ENCODE data around the gene ASB10. TPM values are rescaled to one million over a fixed set of nuclear protein-coding genes. Genes with fewer than 3 reads are reported as not detected.

Gene ASB10
- total RNA-seq (2022; extraction: Qiagen RNA extraction): not detected in 5 replicates

GRCh38 chr7:151186640-151187408 lies at the start of gene ASB10:
TSS of gene ASB10 (minus strand) at chr7:151187250. CDS start at chr7:151187130, 120 bp downstream.

GRCh38 chr7:151232091-151232916 lies 45.3 kb upstream of the ASB10 start, which contains the start of gene CHPF2:
TSS of gene CHPF2 (plus strand) at chr7:151232483. CDS start at chr7:151234012, 1,529 bp downstream.

GRCh38 chr7:151226875-151227782 lies 40.1 kb upstream of the ASB10 start, which contains the start of gene ABCF2:
TSS of gene ABCF2 (minus strand) at chr7:151227205. CDS start at chr7:151226458, 747 bp downstream.

GRCh38 chr7:151210087-151210854 lies 23.2 kb upstream of the ASB10 start, which contains the start of gene H2BK1:
TSS of gene H2BK1 (minus strand) at chr7:151210488. CDS start at chr7:151210318, 170 bp downstream.

GRCh38 chr7:151167197-151167961 lies 19.7 kb downstream of the ASB10 start, which contains the start of gene GBX1:
TSS of gene GBX1 (minus strand) at chr7:151167694. CDS start at chr7:151167548, 146 bp downstream.

Other genes starting within 250 kb of the ASB10 start
- 3.9 to 6.3 TPM (median 5.7 TPM) in 5 replicates for gene KCNH2, start 208.9 kb downstream of the ASB10 start, total RNA-seq (2022; extraction: Qiagen RNA extraction)
- gene NOS3, start 196.2 kb downstream of the ASB10 start, total RNA-seq (2022; extraction: Qiagen RNA extraction): 0.22 to 0.70 TPM (median 0.42 TPM) in 5 replicates
- gene ATG9B, start 162.8 kb downstream of the ASB10 start, total RNA-seq (2022; extraction: Qiagen RNA extraction): 0.39 to 0.69 TPM (median 0.61 TPM) in 5 replicates
- gene ABCB8, start 158.8 kb downstream of the ASB10 start, total RNA-seq (2022; extraction: Qiagen RNA extraction): 31.2 to 46.1 TPM (median 43.3 TPM) in 5 replicates
- gene ASIC3, start 138.7 kb downstream of the ASB10 start, total RNA-seq (2022; extraction: Qiagen RNA extraction): 3.9 to 11.3 TPM (median 9.0 TPM) in 5 replicates
- 30.7 to 35.8 TPM (median 31.2 TPM) in 5 replicates for gene CDK5, start 129.4 kb downstream of the ASB10 start, total RNA-seq (2022; extraction: Qiagen RNA extraction)
- 161 to 286 TPM (median 257 TPM) in 5 replicates for gene SLC4A2, start 127.7 kb downstream of the ASB10 start, total RNA-seq (2022; extraction: Qiagen RNA extraction)
- gene FASTK, start 106.4 kb downstream of the ASB10 start, total RNA-seq (2022; extraction: Qiagen RNA extraction): 46.1 to 78.7 TPM (median 71.2 TPM) in 5 replicates
- 31.3 to 61.4 TPM (median 56.8 TPM) in 5 replicates for gene TMUB1, start 103.8 kb downstream of the ASB10 start, total RNA-seq (2022; extraction: Qiagen RNA extraction)
- gene AGAP3, start 100.8 kb downstream of the ASB10 start, total RNA-seq (2022; extraction: Qiagen RNA extraction): 42.8 to 62.4 TPM (median 57.0 TPM) in 5 replicates
- gene GBX1, start 19.6 kb downstream of the ASB10 start, total RNA-seq (2022; extraction: Qiagen RNA extraction): 0.09 to 0.22 TPM (median 0.13 TPM) in 4 of 5 replicates, not detected in the other
- not detected in 5 replicates for gene H2BK1, start 23.2 kb upstream of the ASB10 start, total RNA-seq (2022; extraction: Qiagen RNA extraction)
- 53.6 to 63.8 TPM (median 60.7 TPM) in 5 replicates for gene ABCF2, start 40.0 kb upstream of the ASB10 start, total RNA-seq (2022; extraction: Qiagen RNA extraction)
- 31.9 to 48.5 TPM (median 41.8 TPM) in 5 replicates for gene CHPF2, start 45.2 kb upstream of the ASB10 start, total RNA-seq (2022; extraction: Qiagen RNA extraction)
- gene SMARCD3, start 61.4 kb upstream of the ASB10 start, total RNA-seq (2022; extraction: Qiagen RNA extraction): 7.5 to 9.0 TPM (median 8.6 TPM) in 5 replicates
- 39.1 to 45.2 TPM (median 42.4 TPM) in 5 replicates for gene NUB1, start 154.6 kb upstream of the ASB10 start, total RNA-seq (2022; extraction: Qiagen RNA extraction)
- gene WDR86, start 222.8 kb upstream of the ASB10 start, total RNA-seq (2022; extraction: Qiagen RNA extraction): 0.11 to 0.26 TPM (median 0.18 TPM) in 4 of 5 replicates, not detected in the other